GM21360 (cell line): ENCODE results near the gene ZNRF3.
"Not testable (repeated sequence)": the region's sequence is repeated elsewhere in the genome, so short reads cannot be mapped to it uniquely, and the experiment has no call there.

Experiments
- ATAC-seq: cut with Tn5 transposase; IDR thresholded peaks from one replicate; pipeline ENCODE4 v1.9.1; 2021; ENCODE audit warnings: mild to moderate bottlenecking, moderate library complexity; ENCODE audit not compliant: unreplicated experiment

Gene ZNRF3

DNA sequence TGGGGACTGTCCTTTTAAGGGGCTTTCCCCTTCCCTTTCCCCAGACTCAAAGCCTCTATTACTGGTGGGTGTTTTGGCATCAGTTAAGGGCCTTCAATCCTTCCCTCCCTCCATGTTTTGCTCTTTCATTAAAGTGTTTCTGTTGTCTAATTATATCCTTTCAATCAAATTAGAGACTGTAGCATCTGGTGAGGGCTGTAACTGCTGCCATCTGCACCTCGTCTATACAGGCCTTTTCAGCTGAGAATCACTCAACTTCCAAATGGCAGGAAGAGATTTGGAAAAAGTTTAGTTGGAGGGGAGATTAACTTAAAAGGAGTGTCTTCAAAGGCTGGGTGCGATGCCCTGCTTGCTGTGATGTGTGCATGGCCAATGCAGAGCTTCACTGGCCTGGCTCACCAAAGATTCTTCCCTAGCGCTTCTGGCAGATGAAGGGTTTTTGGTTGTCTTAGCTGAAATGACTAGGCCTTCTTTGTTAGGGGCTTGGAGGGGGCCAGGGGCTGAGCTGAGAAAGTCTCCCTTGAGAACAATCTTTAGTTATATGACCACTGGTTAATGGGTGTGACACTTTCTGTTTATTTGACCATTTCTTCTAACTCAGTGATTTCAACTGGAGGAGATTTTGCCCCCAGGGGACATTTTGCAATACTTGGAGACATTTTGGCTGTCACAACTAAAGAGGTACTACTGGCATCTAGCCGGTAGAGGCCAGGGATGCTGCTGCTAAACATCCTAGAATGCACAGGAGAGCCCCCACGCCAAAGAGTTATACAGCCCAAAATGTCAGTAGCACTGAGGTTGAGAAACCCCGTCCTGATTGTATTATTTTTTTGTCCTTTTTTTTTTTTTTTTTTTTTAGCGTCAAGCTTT, 197.0 kb downstream of the ZNRF3 start:
- ATAC-seq, result no peak

DNA sequence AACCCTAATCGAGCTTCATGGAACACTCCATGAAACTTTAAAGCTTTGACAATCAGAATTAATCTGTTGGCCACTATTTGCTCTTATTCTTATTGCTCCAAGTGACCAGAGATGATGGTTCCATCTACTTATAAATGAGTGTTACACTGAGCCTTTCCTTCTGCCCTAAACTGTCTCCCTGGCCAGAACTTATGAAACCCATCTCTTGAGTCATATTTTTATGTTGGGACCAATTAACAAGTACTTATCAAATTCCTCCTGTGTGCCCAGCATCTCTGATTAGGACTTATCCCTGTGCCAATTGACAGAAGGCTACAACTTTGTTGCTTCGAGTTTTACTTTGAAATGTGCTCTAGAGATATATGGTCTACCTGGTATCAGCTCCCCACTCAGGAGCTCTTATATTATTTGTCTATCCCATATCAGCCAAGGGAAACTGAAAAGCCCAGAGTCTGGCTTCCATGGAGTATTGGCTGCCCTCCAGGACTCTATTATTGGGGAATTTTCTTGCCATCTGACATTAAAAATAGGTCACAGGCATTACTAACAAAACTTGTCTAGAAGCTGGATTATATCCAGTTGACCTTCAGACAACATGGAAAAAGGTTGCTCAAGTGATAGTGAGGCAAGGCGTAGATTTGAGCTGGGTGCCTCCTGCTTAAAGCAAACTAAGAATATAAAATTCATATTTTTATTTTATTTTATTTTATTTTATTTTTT, 198.3 kb downstream of the ZNRF3 start:
- ATAC-seq, result no peak

DNA sequence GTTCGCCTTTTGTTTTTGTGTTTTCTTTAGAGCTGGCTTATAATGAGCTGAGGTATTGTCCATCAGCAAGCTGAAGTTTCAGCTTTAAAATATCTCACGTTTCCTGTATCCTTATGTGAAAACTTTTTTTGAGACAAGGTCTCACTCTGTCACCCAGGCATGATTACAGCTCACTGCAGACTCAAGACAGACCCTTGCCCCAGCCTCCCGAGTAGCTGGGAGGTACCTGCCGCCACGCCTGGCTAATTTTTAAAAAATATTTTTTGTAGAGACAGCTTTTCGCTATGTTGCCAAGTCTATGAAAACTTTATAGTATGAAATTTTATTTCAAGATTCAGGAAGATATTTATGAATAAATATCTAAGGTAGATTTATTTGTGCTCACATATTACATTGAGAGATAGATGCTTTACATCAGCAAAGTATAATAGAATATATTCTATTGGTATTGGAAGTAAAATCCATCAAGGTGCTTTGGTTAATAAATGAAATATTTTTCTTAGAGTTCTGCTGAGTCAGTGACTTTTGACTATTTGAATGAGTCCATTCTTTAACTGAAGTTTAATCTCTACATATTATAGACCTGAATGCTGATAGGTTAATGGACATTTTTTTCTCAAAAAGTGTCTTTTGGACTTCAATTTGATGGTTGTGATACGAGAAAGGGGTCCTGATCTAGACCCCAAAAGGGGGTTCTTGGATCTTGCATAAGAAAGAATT, 199.6 kb downstream of the ZNRF3 start:
- ATAC-seq, result no peak

DNA sequence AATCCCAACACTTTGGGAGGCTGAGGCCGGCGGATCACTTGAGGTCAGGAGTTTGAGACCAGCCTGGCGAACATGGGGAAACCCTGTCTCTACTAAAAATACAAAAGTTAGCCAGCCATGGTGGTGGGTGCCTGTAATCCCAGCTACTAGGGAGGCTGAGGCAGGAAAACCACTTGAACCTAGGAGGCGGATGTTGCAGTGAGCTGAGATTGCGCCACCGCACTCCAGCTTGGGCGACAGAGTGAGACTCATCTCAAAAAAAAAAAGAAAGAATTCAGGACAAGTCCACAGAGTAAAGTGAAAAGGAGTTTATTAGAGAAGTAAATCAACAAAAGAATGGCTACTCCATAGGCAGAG, 200.2 kb downstream of the ZNRF3 start:
- ATAC-seq, result not testable (repeated sequence)

- no peak for ATAC-seq
These were observed 200.7 kb downstream of the ZNRF3 start for GRCh38 chr22:29083933-29084591.

DNA sequence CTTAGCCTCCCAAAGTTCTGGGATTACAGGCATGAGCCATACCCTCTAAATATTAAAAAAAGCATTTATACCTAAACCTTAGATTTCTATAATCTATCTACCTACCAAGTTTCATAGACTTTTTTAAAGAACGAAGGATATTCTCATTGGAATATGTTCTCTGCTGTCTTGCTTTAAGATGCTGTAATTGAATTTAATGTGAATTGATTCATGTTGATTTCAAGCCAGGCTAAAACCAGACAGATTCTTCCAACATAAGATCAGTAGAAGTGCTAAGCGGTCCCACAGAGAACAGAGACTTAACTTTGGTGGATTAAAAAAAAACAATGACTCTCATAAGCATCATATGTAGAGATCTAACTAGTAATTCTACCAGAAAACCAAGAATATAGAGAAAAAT, 203.6 kb downstream of the ZNRF3 start:
- no peak for ATAC-seq

- no peak for ATAC-seq
These were observed 205.4 kb downstream of the ZNRF3 start for GRCh38 chr22:29088809-29089208.

GRCh38 chr22:29089507-29089906, 206.1 kb downstream of the ZNRF3 start:
- no peak for ATAC-seq

DNA sequence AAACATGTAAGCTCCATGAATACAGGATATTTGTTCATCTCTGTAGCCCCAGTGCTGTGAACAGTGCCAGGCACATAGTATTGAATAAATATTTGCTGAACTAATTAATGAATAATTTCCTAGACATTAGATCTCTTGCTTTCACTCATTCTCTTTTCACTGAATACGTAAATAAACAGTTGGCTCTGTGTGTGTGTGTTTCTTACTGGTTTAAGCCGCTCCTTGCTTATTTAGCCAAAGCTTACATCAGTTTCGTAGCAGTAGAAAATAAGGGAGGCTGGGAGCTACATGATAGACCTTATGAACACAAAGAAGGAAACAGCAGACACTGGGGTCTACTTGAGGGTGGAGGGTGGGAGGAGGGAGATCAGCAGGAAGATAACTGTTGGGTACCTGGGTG, 206.7 kb downstream of the ZNRF3 start:
- no peak for ATAC-seq

DNA sequence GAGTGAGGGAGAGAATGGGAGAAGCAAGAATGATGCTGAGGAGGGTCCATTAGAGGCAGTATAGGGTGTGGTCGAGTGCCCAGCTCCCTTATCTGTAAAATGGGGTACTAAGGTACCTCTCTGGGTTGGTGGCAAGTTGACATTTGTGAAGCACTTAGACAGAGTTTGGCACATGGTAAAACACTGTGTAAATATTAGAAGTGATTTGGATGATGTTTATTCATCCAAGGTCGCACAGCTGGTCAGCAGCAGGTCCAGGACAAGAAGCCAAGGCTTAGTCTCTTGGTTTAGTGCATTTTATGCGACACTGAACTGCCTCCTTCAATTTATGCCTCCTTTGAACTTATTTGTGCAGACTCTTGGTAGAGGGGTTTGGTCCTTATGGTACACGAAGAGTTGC, 208.9 kb downstream of the ZNRF3 start:
- ATAC-seq, result no peak

- no peak for ATAC-seq
These were observed 209.7 kb downstream of the ZNRF3 start for GRCh38 chr22:29093030-29093429.

GRCh38 chr22:29093501-29094300, 210.3 kb downstream of the ZNRF3 start:
- no peak for ATAC-seq

DNA sequence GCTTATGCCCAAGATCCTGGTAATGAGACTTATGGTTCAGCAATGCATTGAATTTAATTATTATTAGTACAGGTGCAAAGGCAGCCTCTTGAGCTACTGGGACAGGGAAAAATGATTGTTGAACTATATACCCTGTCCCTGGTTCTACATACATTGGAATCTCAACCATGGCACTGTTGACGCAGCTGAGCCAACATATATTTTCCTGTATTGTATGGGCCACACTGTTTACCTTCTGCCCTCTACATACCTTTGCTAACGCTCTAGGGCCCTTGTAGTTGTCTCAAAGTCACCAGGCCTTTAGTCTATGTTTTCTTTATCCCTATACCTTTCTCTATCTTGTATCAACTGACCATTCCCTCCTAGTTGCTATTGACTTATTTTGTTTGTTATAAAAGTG, 212.1 kb downstream of the ZNRF3 start:
- ATAC-seq, result no peak

GRCh38 chr22:29096736-29097669, 213.6 kb downstream of the ZNRF3 start:
- ATAC-seq, result no peak

DNA sequence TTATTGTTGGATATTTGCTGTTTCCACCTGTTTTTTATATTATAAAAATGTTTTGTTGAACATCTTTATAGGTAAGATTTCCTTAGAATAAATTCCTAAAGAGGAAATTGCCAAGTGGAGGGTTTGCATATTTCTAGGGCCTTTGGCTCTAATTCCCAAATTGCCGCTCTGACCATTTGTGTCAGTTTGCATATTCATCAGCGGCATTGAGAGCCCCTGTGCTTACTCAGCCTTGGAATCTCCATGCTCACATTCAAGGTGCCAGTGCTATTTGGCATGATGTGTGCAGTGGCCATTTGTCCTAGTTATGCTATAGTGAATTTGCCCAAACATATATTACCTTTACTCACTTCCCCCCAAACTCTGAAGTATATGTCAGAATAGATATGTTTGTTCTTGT, 214.9 kb downstream of the ZNRF3 start:
- no peak for ATAC-seq

GRCh38 chr22:29102300-29102699, 218.9 kb downstream of the ZNRF3 start:
- ATAC-seq, result no peak

DNA sequence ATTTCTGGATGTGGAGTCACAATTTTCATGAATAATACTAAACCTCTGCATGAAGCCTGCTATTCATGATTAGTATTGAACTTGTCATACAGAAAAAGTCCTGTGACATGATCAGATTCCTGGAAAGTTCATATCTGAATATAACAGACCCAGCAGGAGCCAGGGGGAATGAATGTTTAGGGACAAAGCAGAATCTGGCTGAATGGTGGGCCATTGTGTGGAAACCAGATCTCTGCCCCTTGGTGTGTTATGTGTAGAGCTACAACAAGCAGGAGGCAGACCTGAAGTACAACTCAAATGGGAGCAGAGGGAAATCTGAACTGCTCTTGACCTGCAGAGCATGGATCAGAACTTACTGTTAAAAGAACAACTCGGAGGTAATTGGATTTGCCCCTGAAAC, 219.7 kb downstream of the ZNRF3 start:
- ATAC-seq, result no peak

- ATAC-seq, result no peak
These were observed 222.1 kb downstream of the ZNRF3 start for GRCh38 chr22:29105468-29105867.

DNA sequence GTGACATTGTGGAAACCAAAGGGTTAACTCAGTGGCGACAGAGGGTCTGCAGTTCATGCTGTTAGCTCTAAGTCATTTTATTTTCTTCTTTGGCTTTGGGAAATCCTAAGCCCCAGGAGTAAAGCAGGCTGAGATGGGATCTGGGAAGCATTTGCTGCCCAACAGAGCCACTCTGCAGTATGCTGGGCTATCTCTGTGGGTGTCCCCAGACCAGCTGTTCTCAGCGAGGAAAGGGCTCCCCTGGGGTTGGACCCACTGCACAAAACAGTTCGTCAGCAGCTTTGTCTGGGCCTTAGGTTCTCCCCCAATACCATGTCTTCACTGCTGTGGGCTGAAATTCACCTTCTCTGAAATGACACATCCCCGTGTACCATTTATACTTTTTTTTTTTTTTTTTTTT, 223.5 kb downstream of the ZNRF3 start:
- no peak for ATAC-seq
